GM23338 (cell line): Measurements from ENCODE around the gene GCDH. TPM values are rescaled to one million over a fixed set of nuclear protein-coding genes. Genes with fewer than 3 reads are reported as not detected.
A peak's percentile ranks its signal among the peaks of the same experiment; 100 is the strongest.

Experiments
- ATAC-seq: fragments of 200-7000 bp; cut with Tn5 transposase; 3 replicates; pipeline ENCODE4 v1.9.1; 2020
- DNase-seq: peaks from one replicate; pipeline ENCODE4 v3.0.0-alpha.2; 2015; ENCODE audit warnings: low spot score
- H2AFZ ChIP-seq: fragments of 200-600 bp; sonication (generic); 2 replicates; pipeline ENCODE4 v1.8.0; 2016; ENCODE audit warnings: antibody characterized with exemption, mild to moderate bottlenecking, moderate library complexity
- H3F3A ChIP-seq: fragments of 200-600 bp; sonication (generic); replicated peaks from 2 replicates; pipeline ENCODE4 v1.8.0; 2017; ENCODE audit warnings: antibody characterized with exemption, mixed run types, low read depth
- H3K27ac ChIP-seq: fragments of 200-600 bp; sonication (generic); 2 replicates; pipeline ENCODE4 v1.6.1; 2016; ENCODE audit warnings: low read depth
- H3K27me3 ChIP-seq: fragments of 200-600 bp; sonication (generic); 2 replicates; pipeline ENCODE4 v1.8.0; 2016; ENCODE audit warnings: mild to moderate bottlenecking, mixed run types, moderate library complexity; ENCODE audit not compliant: insufficient read depth
- H3K36me3 ChIP-seq: fragments of 200-600 bp; sonication (generic); 2 replicates; pipeline ENCODE4 v1.8.0; 2016; ENCODE audit warnings: mild to moderate bottlenecking; ENCODE audit not compliant: insufficient read depth
- H3K4me1 ChIP-seq: fragments of 200-600 bp; sonication (generic); 2 replicates; pipeline ENCODE4 v1.8.0; 2016; ENCODE audit warnings: mild to moderate bottlenecking, moderate library complexity; ENCODE audit not compliant: insufficient read depth
- H3K4me2 ChIP-seq: fragments of 200-600 bp; sonication (generic); 2 replicates; pipeline ENCODE4 v1.7.1; 2017; ENCODE audit warnings: mixed run types
- H3K4me3 ChIP-seq: fragments of 200-600 bp; sonication (generic); 2 replicates; pipeline ENCODE4 v1.6.1; 2016; ENCODE audit warnings: mixed run types
- H3K79me2 ChIP-seq: fragments of 200-600 bp; sonication (generic); replicated peaks from 2 replicates; pipeline ENCODE4 v1.8.0; 2017; ENCODE audit warnings: mild to moderate bottlenecking; ENCODE audit not compliant: insufficient read depth
- H3K9me2 ChIP-seq: fragments of 200-600 bp; sonication (generic); 2 replicates; pipeline ENCODE4 v1.8.0; 2017; ENCODE audit not compliant: insufficient read depth
- H4K20me1 ChIP-seq: fragments of 200-600 bp; sonication (generic); replicated peaks from 2 replicates; pipeline ENCODE4 v1.8.0; 2017; ENCODE audit warnings: mild to moderate bottlenecking; ENCODE audit not compliant: insufficient read depth
- H3K27ac Mint-ChIP-seq: 2 replicates; pipeline ENCODE4 v1.8.0; 2020; ENCODE audit warnings: inconsistent platforms, mild to moderate bottlenecking, moderate library complexity, mixed read lengths
- H3K27me3 Mint-ChIP-seq: 3 replicates; pipeline ENCODE4 v1.8.0; 2022; ENCODE audit warnings: low read depth, mild to moderate bottlenecking, moderate library complexity, mixed read lengths, inconsistent platforms; ENCODE audit not compliant: insufficient read depth, poor library complexity
- H3K36me3 Mint-ChIP-seq: 3 replicates; pipeline ENCODE4 v1.8.0; 2021; ENCODE audit warnings: low read depth, mild to moderate bottlenecking, inconsistent platforms, moderate library complexity, mixed read lengths
- H3K4me1 Mint-ChIP-seq: 3 replicates; pipeline ENCODE4 v1.8.0; 2020; ENCODE audit warnings: mild to moderate bottlenecking, inconsistent platforms, mixed read lengths
- H3K4me3 Mint-ChIP-seq: 3 replicates; pipeline ENCODE4 v1.8.0; 2021; ENCODE audit warnings: moderate library complexity, mild to moderate bottlenecking, inconsistent platforms, mixed read lengths
- H3K9me3 Mint-ChIP-seq: 3 replicates; pipeline ENCODE4 v1.8.0; 2020; ENCODE audit warnings: moderate library complexity, mild to moderate bottlenecking, inconsistent platforms, mixed read lengths
- CREB1 ChIP-seq: fragments of 250-450 bp; sonication (Bioruptor Pico); IDR thresholded peaks from 2 replicates; pipeline ENCODE4 v1.5.0; 2020; ENCODE audit warnings: low read depth, mild to moderate bottlenecking, moderate library complexity
- CTCF ChIP-seq, 2 experiments: fragments of 200-600 bp in 1 of 2; sonication (generic) in 1 of 2; conservative IDR thresholded peaks; 2 replicates each; pipeline versions ENCODE4 v1.5.1 to v1.6.1; 2016 to 2017; ENCODE audit warnings: antibody characterized with exemption in 2 of 2, low read depth in 2 of 2, mild to moderate bottlenecking in 2 of 2, moderate library complexity in 1 of 2
- ETS1 ChIP-seq: IDR thresholded peaks from 2 replicates; pipeline ENCODE4 v1.6.1; 2016; ENCODE audit warnings: antibody characterized with exemption
- EZH2 ChIP-seq: fragments of 200-600 bp; sonication (generic); IDR thresholded peaks from one replicate; pipeline ENCODE4 v1.8.0; 2017; ENCODE audit warnings: antibody characterized with exemption, mild to moderate bottlenecking, low read depth; ENCODE audit not compliant: unreplicated experiment
- JUNB ChIP-seq: IDR thresholded peaks from one replicate; pipeline ENCODE4 v1.6.1; 2016; ENCODE audit warnings: antibody characterized with exemption; ENCODE audit not compliant: unreplicated experiment
- NANOG ChIP-seq: IDR thresholded peaks from 2 replicates; pipeline ENCODE4 v1.6.1; 2016; ENCODE audit warnings: antibody characterized with exemption, borderline replicate concordance
- POLR2AphosphoS5 ChIP-seq: IDR thresholded peaks from 2 replicates; pipeline ENCODE4 v1.6.1; 2016; ENCODE audit warnings: antibody characterized with exemption, low read depth
- STAT1 ChIP-seq: IDR thresholded peaks from one replicate; pipeline ENCODE4 v1.6.1; 2016; ENCODE audit warnings: antibody characterized with exemption; ENCODE audit not compliant: unreplicated experiment
- ZNF114 ChIP-seq: fragments of 250-450 bp; sonication (Bioruptor Pico); IDR thresholded peaks from 2 replicates; pipeline ENCODE4 v1.5.0; 2020; ENCODE audit warnings: mild to moderate bottlenecking, moderate library complexity
- ZNF331 ChIP-seq: fragments of 250-450 bp; sonication (Bioruptor Pico); IDR thresholded peaks from 2 replicates; pipeline ENCODE4 v1.5.0; 2020; ENCODE audit warnings: low read depth, mild to moderate bottlenecking, moderate library complexity
- ZNF462 ChIP-seq: fragments of 250-450 bp; sonication (Bioruptor Pico); IDR thresholded peaks from 2 replicates; pipeline ENCODE4 v1.5.0; 2020; ENCODE audit warnings: mild to moderate bottlenecking, moderate library complexity
- polyA plus RNA-seq: library from polyadenylated mRNA; unstranded; fragments of >200 nt; fragmentation: Nextera tagmentation; extraction: Ambion mirVana; gene quantifications from 2 replicates; pipeline ENCODE4 v1.2.1, GENCODE V29; 2016
- total RNA-seq: library from RNA; depleted of rRNA; stranded (reverse); fragments of >200 nt; shearing (Covaris generic); gene quantifications from 2 replicates; pipeline ENCODE4 v1.2.3, GENCODE V29; 2014

The GCDH gene
- total and polyA plus RNA-seq, 2 experiments from 2014 or later = 54.1 to 99.8 TPM

GRCh38 chr19:12913011-12913561 is 22.1 kb downstream of the GCDH start:
- Mint-ChIP-seq H3K36me3 (no peaks in the 10 kb centered on the region), H3K27me3 (peaks cover 22% of the 10 kb centered on the region), H3K9me3 (no peaks in the 10 kb centered on the region), H3K27ac (peak overlapping the region; percentile 96), H3K4me3 (peak overlapping the region; percentile 51), H3K4me1 (peaks cover 25% of the 10 kb centered on the region)
- no peaks in the 10 kb centered on the region for H3K36me3 ChIP-seq
- H3K79me2 ChIP-seq = no peaks in the 10 kb centered on the region
- TF ChIP-seq POLR2AphosphoS5 (peak; percentile 38), CREB1 (no peak)
- peak overlapping the region; percentile 57 for H3K4me2 ChIP-seq
- H3K4me1 ChIP-seq = peaks cover 19% of the 10 kb centered on the region
- peak; percentile 84 for ATAC-seq
- peak overlapping the region; percentile 33 for H3K4me3 ChIP-seq
- H3K27me3 ChIP-seq = peaks cover 5% of the 10 kb centered on the region; the same call in 1 of the 2 replicates
- no peaks in the 10 kb centered on the region for H3K9me2 ChIP-seq
- peak overlapping the region; percentile 54 for H2AFZ ChIP-seq
- H3F3A ChIP-seq = peaks cover 13% of the 10 kb centered on the region
- H4K20me1 ChIP-seq = no peaks in the 10 kb centered on the region
- peak overlapping the region; percentile 79 for H3K27ac ChIP-seq
- DNase-seq = peak; percentile 79

- Histone ChIP-seq H3K9me2 (no peaks in the 10 kb centered on the region; the same call in 1 of the 2 replicates), H4K20me1 (no peaks in the 10 kb centered on the region), H3F3A (peaks cover 13% of the 10 kb centered on the region), H3K27ac (peak overlapping the region; percentile 79), H2AFZ (peak overlapping the region; percentile 54; the same call in 1 of the 2 replicates), H3K27me3 (peaks cover 13% of the 10 kb centered on the region), H3K4me1 (peaks cover 19% of the 10 kb centered on the region), H3K79me2 (no peaks in the 10 kb centered on the region), H3K36me3 (no peaks in the 10 kb centered on the region), H3K4me2 (peak overlapping the region; percentile 57), H3K4me3 (no peak overlapping the region; the same call in 1 of the 2 replicates)
- Mint-ChIP-seq H3K27ac (peak overlapping the region; percentile 96), H3K27me3 (peaks cover 24% of the 10 kb centered on the region), H3K4me1 (peaks cover 25% of the 10 kb centered on the region), H3K4me3 (peak overlapping the region; percentile 51), H3K9me3 (peaks cover 9% of the 10 kb centered on the region; the same call in 2 of the 3 replicates), H3K36me3 (peaks cover 6% of the 10 kb centered on the region; the same call in 2 of the 3 replicates)
- DNase-seq = no peak
- ATAC-seq = peak; percentile 19
- no peak for TF ChIP-seq NANOG
- no peak for TF ChIP-seq POLR2AphosphoS5
- no peak for TF ChIP-seq EZH2
- no peak for TF ChIP-seq ETS1
- TF ChIP-seq ZNF462 (CRISPR knock-in tag) = no peak
- TF ChIP-seq STAT1 = no peak
- TF ChIP-seq ZNF114 (CRISPR knock-in tag) = no peak
- no peak for TF ChIP-seq JUNB
- no peak for TF ChIP-seq CTCF (conservative IDR thresholded peaks at IDR 0.05; ENCODE audit: low read depth in 2 of 2)
- TF ChIP-seq ZNF331 (CRISPR knock-in tag) = no peak
Observed at GRCh38 chr19:12913851-12914690, 23.1 kb downstream of the GCDH start.
